C4-2B (cell line): Measurements from ENCODE around the gene BGLAP.

Experiments used
- CTCF ChIP-seq: fragments of 450-650 bp; conservative IDR thresholded peaks from 2 replicates; pipeline ENCODE4 v1.5.1; 2017; ENCODE audit warnings: mild to moderate bottlenecking
- ZFX ChIP-seq: fragments of 450-650 bp; IDR thresholded peaks from 2 replicates; pipeline ENCODE4 v1.6.1; 2017

GRCh38 chr1:156263288-156263655 is 21.3 kb downstream of the BGLAP start:
- TF ChIP-seq CTCF (no peak), ZFX (no peak)
